Epithelial cell of proximal tubule (primary cell): Measurements from ENCODE around the gene RAD51D. TPM values are rescaled to one million over a fixed set of nuclear protein-coding genes. Genes with fewer than 3 reads are reported as not detected.

Experiments
- DNase-seq: peaks from one replicate; pipeline ENCODE4 v3.0.0-alpha.2; 2011; ENCODE audit warnings: low read depth
- H3K4me3 ChIP-seq: 2 replicates; pipeline ENCODE4 v1.5.1; 2011; ENCODE audit warnings: low read depth, mild to moderate bottlenecking, low read length
- CTCF ChIP-seq: conservative IDR thresholded peaks from 2 replicates; pipeline ENCODE4 v1.5.1; 2012; ENCODE audit warnings: low read depth, mild to moderate bottlenecking, low read length
- total RNA-seq: library from RNA; depleted of rRNA; stranded (reverse); fragments of >200 nt; gene quantifications from 2 replicates; pipeline ENCODE4 v1.2.3, GENCODE V29; 2015

RAD51D gene
- total RNA-seq, 1 donor from 2014 or later, result 17.2 TPM

DNA sequence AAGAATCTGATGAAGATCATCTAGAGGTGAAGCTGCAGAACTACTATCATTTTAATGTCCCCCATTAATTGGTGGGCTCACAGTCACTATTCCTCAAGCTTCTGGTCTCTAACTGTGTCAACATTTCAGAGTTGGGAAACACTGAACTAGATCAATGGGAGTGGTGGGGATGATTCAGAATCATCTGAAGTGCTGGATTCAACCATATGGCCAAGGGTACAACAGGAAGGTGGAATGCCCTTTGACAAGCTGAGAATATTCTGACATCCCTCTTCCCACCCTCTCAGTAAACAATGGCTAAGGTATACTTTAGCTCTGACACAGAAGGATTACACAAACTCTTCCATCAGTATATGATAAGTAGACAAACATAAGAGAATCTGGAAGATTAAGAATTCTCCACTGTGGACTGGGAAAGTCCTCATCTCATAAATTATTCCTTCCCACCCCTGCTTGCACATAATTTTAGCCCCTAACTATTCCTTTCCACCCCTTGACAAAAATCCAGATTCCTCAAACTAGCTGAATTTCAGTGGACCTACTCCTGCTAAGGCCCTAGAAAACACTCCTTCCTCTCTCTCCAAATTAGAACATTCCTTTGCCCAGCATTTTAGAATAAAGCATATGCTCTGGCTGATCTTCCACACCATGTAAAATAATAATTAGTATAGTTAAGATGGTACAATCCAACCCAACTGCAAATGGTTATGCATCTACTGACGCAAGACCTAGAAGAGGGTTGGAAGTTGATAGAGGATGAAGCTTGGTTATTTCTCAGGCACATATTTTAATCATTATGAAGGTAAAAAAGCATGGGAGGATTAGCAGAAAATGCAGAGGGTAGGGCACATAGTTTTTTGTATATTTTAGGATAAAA is 39.9 kb downstream of the RAD51D start:
- no peak for TF ChIP-seq CTCF
- H3K4me3 ChIP-seq, result no peak overlapping the region
- no peak for DNase-seq

DNA sequence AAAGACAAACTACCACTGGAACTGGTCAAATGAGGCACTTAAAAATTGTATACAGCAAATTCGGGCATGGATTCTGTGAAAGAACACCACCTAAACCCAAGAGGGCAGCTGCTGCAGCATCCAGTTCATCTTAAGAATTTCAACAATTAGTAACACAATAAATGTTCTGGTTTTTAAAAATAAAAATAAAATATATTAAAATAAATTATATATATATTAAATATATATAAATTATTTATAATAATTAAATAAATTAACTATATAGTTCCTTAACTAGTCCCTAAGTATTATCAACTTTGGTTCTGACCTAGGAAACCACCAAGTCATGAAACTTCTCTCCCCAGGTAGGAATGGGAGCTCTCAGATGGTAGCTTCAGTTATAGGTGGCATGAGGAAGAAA is 42.8 kb downstream of the RAD51D start:
- TF ChIP-seq CTCF, result no peak
- no peak overlapping the region for H3K4me3 ChIP-seq
- DNase-seq, result no peak

DNA sequence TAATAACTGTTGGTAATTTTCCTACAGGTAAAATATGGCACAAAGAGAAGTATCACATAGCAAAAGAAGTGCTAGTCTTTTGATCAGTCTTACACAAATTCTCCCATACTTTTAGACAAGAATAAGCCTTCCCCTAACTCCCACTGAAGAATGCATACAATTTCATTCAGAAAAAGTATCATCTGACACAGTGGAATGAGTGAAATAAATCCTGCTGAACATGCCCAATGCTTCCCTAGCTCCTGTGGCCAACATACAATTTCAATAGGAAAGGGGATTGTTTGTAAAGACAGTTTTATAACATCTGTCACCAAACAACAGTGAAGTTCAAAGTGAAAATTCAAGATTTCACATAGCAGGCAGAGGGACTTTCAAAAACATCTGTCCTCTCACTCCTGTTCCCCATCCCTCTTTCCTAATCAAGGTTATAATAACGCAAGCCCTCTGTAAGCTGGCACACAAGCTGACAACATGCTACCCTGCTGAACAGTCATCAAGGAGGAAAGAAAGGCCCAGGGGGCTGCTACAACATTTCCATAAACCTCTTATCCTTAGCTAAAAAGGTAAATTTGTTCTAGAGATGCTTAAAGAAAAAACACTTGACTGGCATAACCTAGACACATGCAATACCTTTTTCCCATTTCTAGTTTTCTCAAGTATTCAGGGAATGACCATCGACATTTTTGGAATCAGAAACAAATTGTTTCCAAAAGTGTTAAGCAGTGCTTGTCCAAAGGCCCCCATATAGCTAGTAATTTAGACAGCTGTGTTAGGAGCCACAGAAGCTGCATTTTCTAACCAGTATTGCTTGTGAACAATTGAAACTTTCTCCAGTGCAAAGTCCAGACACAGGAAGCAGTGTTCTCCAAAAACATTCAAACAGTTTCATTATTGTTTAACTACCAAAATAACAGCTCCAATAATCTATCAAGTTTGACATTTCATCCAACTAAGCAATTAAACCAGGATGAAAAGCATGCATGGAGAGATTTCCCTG is 44.7 kb downstream of the RAD51D start:
- H3K4me3 ChIP-seq, result peak overlapping the region; percentile 12
- TF ChIP-seq CTCF, result no peak
- no peak for DNase-seq

DNA sequence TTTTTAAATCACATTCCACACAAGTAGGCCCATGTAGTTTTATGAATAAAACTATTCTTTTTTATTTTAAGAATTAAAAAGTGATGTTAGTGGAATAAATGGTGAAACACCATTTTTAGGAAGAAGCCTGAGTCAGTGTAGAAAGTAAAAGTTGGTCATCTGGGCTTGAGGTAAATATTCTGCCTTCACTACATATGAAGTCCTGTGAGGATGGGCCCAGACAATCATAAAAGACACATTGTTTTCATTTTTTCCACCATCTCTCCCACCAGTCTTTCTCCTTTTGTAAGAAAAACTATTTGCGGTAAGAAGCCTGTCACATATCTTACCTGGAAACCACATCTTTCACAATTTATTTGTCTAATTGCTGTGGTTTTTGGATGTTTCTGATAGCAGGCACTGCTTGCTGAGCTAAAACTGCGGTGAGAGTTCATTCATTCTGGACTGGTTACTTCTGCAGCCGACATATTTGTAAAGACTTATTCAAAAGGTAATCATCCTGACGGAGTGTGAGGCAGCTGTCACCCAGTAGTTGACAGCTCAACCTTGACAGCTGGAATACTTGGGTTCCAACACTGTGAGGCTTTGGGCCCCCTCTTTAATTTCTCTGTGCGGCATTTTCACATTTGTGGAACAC is 45.6 kb downstream of the RAD51D start:
- H3K4me3 ChIP-seq, result no peak overlapping the region
- no peak for TF ChIP-seq CTCF
- DNase-seq, result no peak

DNA sequence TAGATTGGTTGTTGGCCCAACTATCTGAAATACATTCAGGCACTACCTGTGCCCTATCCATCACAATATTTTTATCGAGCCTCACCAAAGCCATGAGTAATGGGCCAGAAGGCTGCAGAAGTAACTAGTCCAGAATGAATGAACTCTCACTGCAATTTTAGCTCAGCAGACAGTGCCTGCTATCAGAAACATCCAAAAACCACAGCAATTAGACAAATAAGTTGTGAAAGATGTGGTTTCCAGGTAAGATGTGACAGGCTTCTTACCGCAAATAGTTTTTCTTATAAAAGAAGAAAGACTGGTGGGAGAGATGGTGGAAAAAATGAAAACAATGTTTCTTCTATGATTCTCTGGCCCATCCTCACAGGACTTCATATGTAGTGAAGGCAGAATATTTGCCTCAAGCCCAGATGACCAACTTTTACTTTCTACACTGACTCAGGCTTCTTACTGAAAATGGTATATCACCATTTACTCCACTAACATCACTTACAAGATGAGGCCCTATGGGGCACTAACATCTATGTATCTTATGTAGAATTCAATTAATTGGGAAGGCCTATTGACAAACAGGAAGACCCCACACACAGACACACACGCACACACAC is 46.4 kb downstream of the RAD51D start:
- DNase-seq, result no peak
- TF ChIP-seq CTCF, result no peak
- no peak overlapping the region for H3K4me3 ChIP-seq

- no peak for DNase-seq
- no peak for TF ChIP-seq CTCF
- peak overlapping the region; percentile 7 for H3K4me3 ChIP-seq
Observed at GRCh38 chr17:35069311-35069710, 50.3 kb downstream of the RAD51D start.
